Spinal cord (tissue), 10 donors: ENCODE measurements around the gene AGT. TPM values are rescaled to one million over a fixed set of nuclear protein-coding genes. Genes with fewer than 3 reads are reported as not detected.
"Not testable (repeated sequence)": the region's sequence is repeated elsewhere in the genome, so short reads cannot be mapped to it uniquely, and the experiment has no call there.

Source experiments
- DNase-seq, 6 donors: peaks; one replicate each; pipeline versions ENCODE4 v3.0.0 to v3.0.0-alpha.2; 2013 to 2015; ENCODE audit warnings: low spot score in 6 of 6, low read depth in 4 of 6
- H3K27ac ChIP-seq: one replicate; pipeline ENCODE4 v1.5.1; 2013; ENCODE audit warnings: low read depth, low read length, control low read depth
- H3K27me3 ChIP-seq: one replicate; pipeline ENCODE4 v1.6.1; 2013; ENCODE audit warnings: low read length; ENCODE audit not compliant: control insufficient read depth, insufficient read depth
- H3K36me3 ChIP-seq: one replicate; pipeline ENCODE4 v1.6.1; 2013; ENCODE audit warnings: low read length; ENCODE audit not compliant: control insufficient read depth, insufficient read depth
- H3K4me1 ChIP-seq: one replicate; pipeline ENCODE4 v1.6.1; 2013; ENCODE audit warnings: low read length; ENCODE audit not compliant: control insufficient read depth, insufficient read depth
- H3K4me3 ChIP-seq: one replicate; pipeline ENCODE4 v1.5.1; 2013; ENCODE audit warnings: low read depth, low read length, control low read depth
- H3K9me3 ChIP-seq: one replicate; pipeline ENCODE4 v1.6.1; 2013; ENCODE audit warnings: low read length; ENCODE audit not compliant: control insufficient read depth, insufficient read depth
- WGBS: methylation state at CpG from one replicate; pipeline ENCODE4 v1.1.5; 2013; ENCODE audit warnings: missing lambda C conversion rate; ENCODE audit not compliant: insufficient coverage; 5-methylcytosine and 5-hydroxymethylcytosine counted together
- polyA plus RNA-seq, 2 donors: library from polyadenylated mRNA; unstranded; fragments of 120-200 nt; gene quantifications; one replicate each; pipeline ENCODE4 v1.2.1, GENCODE V29; 2013; ENCODE audit not compliant: insufficient read length in 2 of 2
- total RNA-seq, 2 donors: library from RNA; depleted of rRNA in 1 of 2; stranded (reverse); fragments of 120-200 nt in 1 of 2; fragments of >200 nt in 1 of 2; gene quantifications; one replicate each; pipeline versions ENCODE4 v1.2.3 to v1.2.4, GENCODE V29; 2013 to 2014
- donor health status: healthy.

Gene AGT
- total and polyA plus RNA-seq, 4 donors: 155 to 452 (median 249) TPM

GRCh38 chr1:230661976-230662375 is 51.9 kb downstream of the AGT start:
- WGBS: 79% methylated on average over 3 of the region's 4 CpGs

GRCh38 chr1:230658691-230659090 is 55.2 kb downstream of the AGT start:
- no peaks in the 10 kb centered on the region for H3K27me3 ChIP-seq
- no peak for DNase-seq
- H3K4me1 ChIP-seq: no peaks in the 10 kb centered on the region
- H3K9me3 ChIP-seq: no peaks in the 10 kb centered on the region
- WGBS: no CpG with 5 or more reads among the region's 2 CpGs
- peaks cover 5% of the 10 kb centered on the region for H3K36me3 ChIP-seq
- H3K27ac ChIP-seq: no peak overlapping the region
- H3K4me3 ChIP-seq: no peak overlapping the region

More at GRCh38 chr1:230661976-230662375, 51.9 kb downstream of the AGT start:
- peaks cover 8% of the 10 kb centered on the region for H3K36me3 ChIP-seq
- H3K4me1 ChIP-seq: no peaks in the 10 kb centered on the region
- H3K4me3 ChIP-seq: no peak overlapping the region
- DNase-seq: peak in 1 of 6 donors; percentile 38
- H3K27ac ChIP-seq: no peak overlapping the region
- H3K9me3 ChIP-seq: no peaks in the 10 kb centered on the region
- no peaks in the 10 kb centered on the region for H3K27me3 ChIP-seq

- WGBS: 94% methylated on average over 1 of the region's 1 CpG
- H3K36me3 ChIP-seq, H3K4me3 ChIP-seq, H3K27me3 ChIP-seq, H3K9me3 ChIP-seq, H3K4me1 ChIP-seq, DNase-seq, H3K27ac ChIP-seq: not testable (repeated sequence)
Observed at GRCh38 chr1:230658103-230658502, 55.8 kb downstream of the AGT start.

GRCh38 chr1:230656719-230657118 is 57.2 kb downstream of the AGT start:
- not testable (repeated sequence) for H3K9me3 ChIP-seq, H3K27ac ChIP-seq, H3K4me3 ChIP-seq, H3K27me3 ChIP-seq, DNase-seq, H3K4me1 ChIP-seq, H3K36me3 ChIP-seq
- no CpG with 5 or more reads among the region's 1 CpG for WGBS

Other genes with a start within 250 kb of the AGT start
- 10 to 100 TPM; 30.4 to 30.8 TPM for gene COG2, start 71.6 kb downstream of the AGT start, total RNA-seq
- gene COG2, start 71.6 kb downstream of the AGT start, polyA plus RNA-seq: 10 to 100 TPM; 24.2 to 27.5 TPM
- gene CAPN9, start 33.3 kb upstream of the AGT start, total RNA-seq: under 1 TPM; 0.20 to 0.66 TPM
- gene CAPN9, start 33.3 kb upstream of the AGT start, polyA plus RNA-seq: 1 to 10 TPM in 1 of 2 donors, under 1 TPM in 1; 0.20 to 1.6 TPM
- 10 to 100 TPM; 51.1 to 96.1 TPM for gene C1orf198, start 154.4 kb upstream of the AGT start, total RNA-seq
- gene C1orf198, start 154.4 kb upstream of the AGT start, polyA plus RNA-seq: 10 to 100 TPM; 75.2 to 80.7 TPM